Middle frontal gyrus (tissue), 1 donor: ENCODE measurements around the gene BRPF3.

Experiments
- DNase-seq: peaks from one replicate; pipeline ENCODE4 v3.0.0-alpha.2; 2015; ENCODE audit warnings: low spot score; ENCODE audit errors: extremely low spot score

Gene BRPF3

GRCh38 chr6:36196113-36196879, at the start of gene BRPF3:
TSS of gene BRPF3 (plus strand) at chr6:36196744. CDS start at chr6:36200323, 3,579 bp downstream.
- peak; percentile 43 for DNase-seq

GRCh38 chr6:36147294-36147693, 49.2 kb upstream of the BRPF3 start:
- DNase-seq = no peak

- DNase-seq = no peak
Measured at GRCh38 chr6:36149476-36149875, 47.1 kb upstream of the BRPF3 start.

GRCh38 chr6:36150283-36150682, 46.3 kb upstream of the BRPF3 start:
- no peak for DNase-seq

GRCh38 chr6:36154286-36154685, 42.3 kb upstream of the BRPF3 start:
- DNase-seq = no peak

GRCh38 chr6:36155662-36156061, 40.9 kb upstream of the BRPF3 start:
- DNase-seq = no peak

- DNase-seq = no peak
Measured at GRCh38 chr6:36160147-36160760, 36.3 kb upstream of the BRPF3 start.

GRCh38 chr6:36169023-36170007, 27.2 kb upstream of the BRPF3 start:
- DNase-seq = no peak

- no peak for DNase-seq
Measured at GRCh38 chr6:36170704-36171103, 25.8 kb upstream of the BRPF3 start.

- no peak for DNase-seq
Measured at GRCh38 chr6:36171573-36171972, 25.0 kb upstream of the BRPF3 start.

- no peak for DNase-seq
Measured at GRCh38 chr6:36177166-36177565, 19.4 kb upstream of the BRPF3 start.

GRCh38 chr6:36178544-36178943, 18.0 kb upstream of the BRPF3 start:
- DNase-seq = no peak

- no peak for DNase-seq
Measured at GRCh38 chr6:36180126-36180525, 16.4 kb upstream of the BRPF3 start.

- no peak for DNase-seq
Measured at GRCh38 chr6:36184311-36184710, 12.2 kb upstream of the BRPF3 start.

- DNase-seq = no peak
Measured at GRCh38 chr6:36186199-36186598, 10.3 kb upstream of the BRPF3 start.

GRCh38 chr6:36187446-36187845, 9.1 kb upstream of the BRPF3 start:
- DNase-seq = no peak

GRCh38 chr6:36195471-36196112, 952 bp upstream of the BRPF3 start:
- DNase-seq = no peak

- DNase-seq = peak; percentile 98
Measured at GRCh38 chr6:36196880-36197548, 470 bp downstream of the BRPF3 start.

- no peak for DNase-seq
Measured at GRCh38 chr6:36197739-36198221, 1.2 kb downstream of the BRPF3 start.

GRCh38 chr6:36198986-36199385, 2.4 kb downstream of the BRPF3 start:
- DNase-seq = no peak
